A673 (cell line): Measurements from ENCODE around the gene PDGFC.

Source experiments
- EZH2 ChIP-seq: fragments of 200-600 bp; sonication (generic); IDR thresholded peaks from 2 replicates; pipeline ENCODE4 v1.6.1; 2017; ENCODE audit warnings: borderline replicate concordance, low read depth, mild to moderate bottlenecking, mixed read lengths, antibody characterized with exemption, low read length; ENCODE audit not compliant: poor library complexity, severe bottlenecking
- TF ChIP-seq, protein P1 (sequence below): fragments of 300-800, 200-600 bp; sonication (generic); conservative IDR thresholded peaks from 2 replicates; pipeline ENCODE4 v1.5.1; 2017; ENCODE audit warnings: low read depth, mild to moderate bottlenecking, antibody characterized with exemption, low read length, moderate library complexity, mixed read lengths

DNA sequence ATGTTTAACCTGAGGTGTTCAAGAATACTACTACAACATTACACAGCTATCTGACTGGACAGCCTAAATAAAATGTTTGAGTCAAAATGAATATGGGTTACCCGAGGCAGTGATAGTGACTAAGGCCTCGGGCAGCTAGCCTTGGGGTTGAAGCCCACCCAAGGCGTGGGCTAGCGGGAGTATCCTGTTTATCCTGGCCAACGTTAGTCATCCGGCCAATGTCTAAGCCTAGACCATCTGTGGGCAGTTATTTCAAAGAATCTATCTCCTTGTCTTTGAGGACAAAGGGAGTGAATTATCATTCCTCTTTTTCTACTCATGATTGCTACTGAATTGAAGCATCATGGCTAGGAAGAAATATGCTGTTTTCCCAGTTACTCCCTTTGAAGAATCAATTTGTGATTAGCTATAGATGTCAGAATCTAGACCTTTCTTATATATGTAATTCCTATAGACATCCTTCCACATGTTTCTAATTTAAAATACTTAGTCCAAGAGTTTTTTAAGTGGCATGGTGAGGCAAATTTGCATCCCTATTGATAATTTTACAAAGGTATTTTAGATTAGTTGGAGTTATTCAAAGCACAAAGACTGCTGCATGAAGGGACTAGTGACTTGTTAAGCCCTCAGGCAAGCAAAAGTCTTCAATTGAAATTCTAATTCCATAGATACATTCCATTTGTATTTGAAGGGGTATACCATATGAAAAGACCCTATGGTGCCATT is 6.0 kb upstream of the PDGFC start:
- TF ChIP-seq EZH2 = no peak
- TF ChIP-seq, protein P1, sequence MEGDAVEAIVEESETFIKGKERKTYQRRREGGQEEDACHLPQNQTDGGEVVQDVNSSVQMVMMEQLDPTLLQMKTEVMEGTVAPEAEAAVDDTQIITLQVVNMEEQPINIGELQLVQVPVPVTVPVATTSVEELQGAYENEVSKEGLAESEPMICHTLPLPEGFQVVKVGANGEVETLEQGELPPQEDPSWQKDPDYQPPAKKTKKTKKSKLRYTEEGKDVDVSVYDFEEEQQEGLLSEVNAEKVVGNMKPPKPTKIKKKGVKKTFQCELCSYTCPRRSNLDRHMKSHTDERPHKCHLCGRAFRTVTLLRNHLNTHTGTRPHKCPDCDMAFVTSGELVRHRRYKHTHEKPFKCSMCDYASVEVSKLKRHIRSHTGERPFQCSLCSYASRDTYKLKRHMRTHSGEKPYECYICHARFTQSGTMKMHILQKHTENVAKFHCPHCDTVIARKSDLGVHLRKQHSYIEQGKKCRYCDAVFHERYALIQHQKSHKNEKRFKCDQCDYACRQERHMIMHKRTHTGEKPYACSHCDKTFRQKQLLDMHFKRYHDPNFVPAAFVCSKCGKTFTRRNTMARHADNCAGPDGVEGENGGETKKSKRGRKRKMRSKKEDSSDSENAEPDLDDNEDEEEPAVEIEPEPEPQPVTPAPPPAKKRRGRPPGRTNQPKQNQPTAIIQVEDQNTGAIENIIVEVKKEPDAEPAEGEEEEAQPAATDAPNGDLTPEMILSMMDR = no peak
